CD14-positive monocyte (primary cell): ENCODE results near the gene TSPAN3. TPM values are rescaled to one million over a fixed set of nuclear protein-coding genes. Genes with fewer than 3 reads are reported as not detected.

Experiments
- DNase-seq, 3 donors: peaks; one replicate each; pipeline ENCODE4 v3.0.0-alpha.2; 2011 to 2022
- H2AFZ ChIP-seq: 2 replicates; pipeline ENCODE4 v1.6.0; 2012; ENCODE audit warnings: mild to moderate bottlenecking, low read depth, low read length, inconsistent platforms; ENCODE audit not compliant: insufficient read depth, poor library complexity, severe bottlenecking
- H3K27ac ChIP-seq, 2 donors: 1 replicate in 1 of 2; 2 replicates in 1 of 2; pipeline ENCODE4 v1.5.1; 2012 to 2013; ENCODE audit warnings: low read length in 2 of 2, control low read depth in 1 of 2, inconsistent platforms in 1 of 2, low read depth in 1 of 2, mild to moderate bottlenecking in 1 of 2
- H3K27me3 ChIP-seq, 2 donors: one replicate each; pipeline versions ENCODE4 v1.6.0 to v1.6.1; 2011 to 2013; ENCODE audit warnings: low read length in 2 of 2; ENCODE audit not compliant: control insufficient read depth in 2 of 2, insufficient read depth in 2 of 2
- H3K36me3 ChIP-seq, 2 donors: replicated peaks in 1 of 2; 1 replicate in 1 of 2; 2 replicates in 1 of 2; pipeline versions ENCODE4 v1.5.1 to v1.6.1; 2012 to 2013; ENCODE audit warnings: low read length in 2 of 2, control low read depth in 1 of 2, inconsistent platforms in 1 of 2, mild to moderate bottlenecking in 1 of 2; ENCODE audit not compliant: insufficient read depth in 2 of 2, control insufficient read depth in 1 of 2
- H3K4me1 ChIP-seq, 2 donors: 1 replicate in 1 of 2; 2 replicates in 1 of 2; pipeline versions ENCODE4 v1.5.1 to v1.6.1; 2012 to 2013; ENCODE audit warnings: low read length in 2 of 2, control low read depth in 1 of 2, inconsistent platforms in 1 of 2, mild to moderate bottlenecking in 1 of 2, moderate library complexity in 1 of 2; ENCODE audit not compliant: insufficient read depth in 2 of 2, control insufficient read depth in 1 of 2
- H3K4me2 ChIP-seq: replicated peaks from 2 replicates; pipeline ENCODE3; 2012; ENCODE audit warnings: low read length, moderate library complexity, mild to moderate bottlenecking; ENCODE audit not compliant: poor library complexity, severe bottlenecking; ENCODE audit errors: extremely low read depth
- H3K4me3 ChIP-seq, 3 experiments: fragments of 200-600 bp in 1 of 3; sonication (generic) in 1 of 3; replicated peaks in 1 of 3; 1 replicate in 2 of 3; 2 replicates in 1 of 3; pipeline ENCODE4 v1.5.1; 2011 to 2013; ENCODE audit warnings: low read length in 3 of 3, mild to moderate bottlenecking in 3 of 3, control low read depth in 2 of 3, low read depth in 2 of 3, inconsistent platforms in 1 of 3, moderate library complexity in 1 of 3
- H3K79me2 ChIP-seq: 2 replicates; pipeline ENCODE4 v1.6.0; 2012; ENCODE audit warnings: mild to moderate bottlenecking, control low read depth, inconsistent platforms, low read length, moderate library complexity; ENCODE audit not compliant: insufficient read depth
- H3K9ac ChIP-seq: 2 replicates; pipeline ENCODE4 v1.6.0; 2017; ENCODE audit warnings: low read length, mild to moderate bottlenecking; ENCODE audit not compliant: insufficient read depth, poor library complexity, severe bottlenecking
- H3K9me3 ChIP-seq, 2 donors: replicated peaks in 1 of 2; 1 replicate in 1 of 2; 2 replicates in 1 of 2; pipeline versions ENCODE4 v1.5.1 to v1.6.1; 2012 to 2013; ENCODE audit warnings: low read length in 2 of 2, control low read depth in 1 of 2; ENCODE audit not compliant: control insufficient read depth in 1 of 2, insufficient read depth in 1 of 2
- H4K20me1 ChIP-seq: 2 replicates; pipeline ENCODE4 v1.6.0; 2012; ENCODE audit warnings: mild to moderate bottlenecking, low read length, control low read depth, moderate library complexity; ENCODE audit not compliant: insufficient read depth
- H3K27ac Mint-ChIP-seq, 7 donors: one replicate each; pipeline ENCODE4 v1.8.0; 2020; ENCODE audit warnings: mild to moderate bottlenecking in 7 of 7, mixed read lengths in 7 of 7, moderate library complexity in 6 of 7, inconsistent platforms in 2 of 7
- H3K27me3 Mint-ChIP-seq, 3 donors: one replicate each; pipeline ENCODE4 v1.8.0; 2021 to 2022; ENCODE audit warnings: low read depth in 3 of 3, mild to moderate bottlenecking in 3 of 3, mixed read lengths in 3 of 3, moderate library complexity in 3 of 3, inconsistent platforms in 1 of 3
- H3K36me3 Mint-ChIP-seq, 2 donors: one replicate each; pipeline ENCODE4 v1.8.0; 2020; ENCODE audit warnings: mixed read lengths in 2 of 2, inconsistent platforms in 1 of 2, mild to moderate bottlenecking in 1 of 2
- H3K4me1 Mint-ChIP-seq: one replicate; pipeline ENCODE4 v1.8.0; 2020; ENCODE audit warnings: mild to moderate bottlenecking, mixed read lengths
- H3K4me3 Mint-ChIP-seq, 2 donors: one replicate each; pipeline ENCODE4 v1.8.0; 2020; ENCODE audit warnings: mild to moderate bottlenecking in 2 of 2, mixed read lengths in 2 of 2, moderate library complexity in 1 of 2
- H3K9me3 Mint-ChIP-seq, 7 donors: one replicate each; pipeline ENCODE4 v1.8.0; 2020 to 2022; ENCODE audit warnings: mixed read lengths in 7 of 7, mild to moderate bottlenecking in 6 of 7, moderate library complexity in 6 of 7, inconsistent platforms in 2 of 7
- WGBS: methylation state at CpG from one replicate; pipeline ENCODE4 v1.1.5; 2013; ENCODE audit warnings: missing lambda C conversion rate; ENCODE audit not compliant: insufficient coverage; 5-methylcytosine and 5-hydroxymethylcytosine counted together
- intact Hi-C, 2 donors: fragments of 100-400 bp; cut with micrococcal nuclease; formaldehyde crosslinking; loops; one replicate each; pipeline versions ENCODE4 v1.15.0 to v1.15.1; 2023
- polyA plus RNA-seq, 3 donors: library from polyadenylated mRNA; depleted of rRNA in 1 of 3; unstranded in 2 of 3; stranded (reverse) in 1 of 3; fragments of 300-500 nt in 2 of 3; fragments of >200 nt in 1 of 3; fragmentation: Illumina TruSeq in 2 of 3; gene quantifications; 1 replicate in 2 of 3; 2 replicates in 1 of 3; pipeline ENCODE4 v1.2.3, GENCODE V29; 2012 to 2021
- TF ChIP-seq, protein P1 (sequence below): fragments of 200-600 bp; IDR thresholded peaks from one replicate; pipeline ENCODE4 v1.8.0; 2022; ENCODE audit warnings: antibody characterized with exemption, mild to moderate bottlenecking

TSPAN3 gene
- polyA plus RNA-seq, 3 donors, result 26.0 to 68.0 (median 53.2) TPM

DNA sequence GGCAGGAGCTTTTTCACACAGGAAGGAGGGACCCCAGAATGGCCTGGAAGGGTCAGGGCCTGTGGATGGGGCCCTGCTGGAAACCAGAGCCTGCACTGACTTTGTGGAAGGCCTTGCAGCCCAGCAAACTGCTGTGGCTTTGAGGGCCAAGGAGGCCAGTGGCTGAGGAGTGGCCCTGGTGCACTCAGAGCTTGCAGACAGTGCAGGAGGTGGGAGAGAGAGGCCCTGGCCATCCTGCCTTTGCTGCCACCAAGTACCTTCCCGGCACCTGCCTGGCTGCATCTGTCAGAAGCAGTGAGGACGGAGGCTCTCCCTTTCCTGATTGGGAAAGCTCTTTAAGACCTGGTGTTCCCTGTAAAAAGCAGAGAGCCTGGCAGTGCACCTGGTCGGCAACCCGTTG is 69.6 kb downstream of the TSPAN3 start:
- peaks cover 100% of the 10 kb centered on the region for H4K20me1 ChIP-seq
- peak overlapping the region; percentile 81 to 99 (median 86) for H3K27ac Mint-ChIP-seq
- H3K9me3 ChIP-seq, result no peaks in the 10 kb centered on the region
- no peak for DNase-seq
- H3K4me1 Mint-ChIP-seq, result peaks cover 96% of the 10 kb centered on the region
- peaks cover 96 to 100% of the 10 kb centered on the region in 2 donors for H3K4me1 ChIP-seq
- peaks cover 33 to 57% of the 10 kb centered on the region in 2 donors for H3K36me3 Mint-ChIP-seq
- intact Hi-C loops, result no loop called here
- no peak overlapping the region for H2AFZ ChIP-seq
- WGBS, result 89% methylated on average over 3 of the region's 4 CpGs
- H3K9ac ChIP-seq, result no peak overlapping the region
- peaks cover 24 to 27% of the 10 kb centered on the region in 2 donors for H3K36me3 ChIP-seq
- H3K4me3 Mint-ChIP-seq, result peak overlapping the region in 1 of 2 donors; percentile 62
- H3K27ac ChIP-seq, result peak overlapping the region; percentile 87 to 91
- no peaks in the 10 kb centered on the region for H3K9me3 Mint-ChIP-seq
- H3K79me2 ChIP-seq, result peaks cover 100% of the 10 kb centered on the region
- H3K4me2 ChIP-seq, result peak overlapping the region; percentile 78
- no peaks in the 10 kb centered on the region for H3K27me3 ChIP-seq
- peak overlapping the region in 1 of 3 experiments; percentile 26 for H3K4me3 ChIP-seq
- TF ChIP-seq, protein P1, sequence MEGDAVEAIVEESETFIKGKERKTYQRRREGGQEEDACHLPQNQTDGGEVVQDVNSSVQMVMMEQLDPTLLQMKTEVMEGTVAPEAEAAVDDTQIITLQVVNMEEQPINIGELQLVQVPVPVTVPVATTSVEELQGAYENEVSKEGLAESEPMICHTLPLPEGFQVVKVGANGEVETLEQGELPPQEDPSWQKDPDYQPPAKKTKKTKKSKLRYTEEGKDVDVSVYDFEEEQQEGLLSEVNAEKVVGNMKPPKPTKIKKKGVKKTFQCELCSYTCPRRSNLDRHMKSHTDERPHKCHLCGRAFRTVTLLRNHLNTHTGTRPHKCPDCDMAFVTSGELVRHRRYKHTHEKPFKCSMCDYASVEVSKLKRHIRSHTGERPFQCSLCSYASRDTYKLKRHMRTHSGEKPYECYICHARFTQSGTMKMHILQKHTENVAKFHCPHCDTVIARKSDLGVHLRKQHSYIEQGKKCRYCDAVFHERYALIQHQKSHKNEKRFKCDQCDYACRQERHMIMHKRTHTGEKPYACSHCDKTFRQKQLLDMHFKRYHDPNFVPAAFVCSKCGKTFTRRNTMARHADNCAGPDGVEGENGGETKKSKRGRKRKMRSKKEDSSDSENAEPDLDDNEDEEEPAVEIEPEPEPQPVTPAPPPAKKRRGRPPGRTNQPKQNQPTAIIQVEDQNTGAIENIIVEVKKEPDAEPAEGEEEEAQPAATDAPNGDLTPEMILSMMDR, result no peak
- H3K27me3 Mint-ChIP-seq, result peaks cover 0 to 3% (median 0%) of the 10 kb centered on the region in 3 donors

DNA sequence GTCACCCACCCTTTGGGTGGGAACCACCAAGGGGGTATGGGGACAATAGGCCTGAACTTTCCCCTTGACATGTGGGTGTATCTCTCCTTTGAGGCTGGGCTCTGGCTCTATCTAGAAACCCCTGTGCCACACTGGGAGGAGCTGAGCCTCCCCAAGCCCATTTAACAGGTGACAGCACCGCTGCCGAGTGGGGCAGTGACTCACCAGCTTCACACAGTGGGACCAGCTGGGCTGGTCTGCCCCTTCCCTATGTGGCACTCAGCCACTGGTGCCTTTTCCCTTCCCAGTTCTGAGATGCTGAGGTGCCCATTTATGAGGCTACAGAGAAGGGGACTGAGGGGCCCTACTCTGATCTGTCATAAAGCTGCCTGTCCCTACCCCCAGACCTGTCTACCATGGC is 70.9 kb downstream of the TSPAN3 start:
- no peaks in the 10 kb centered on the region for H3K9me3 Mint-ChIP-seq
- peak overlapping the region in 1 of 2 donors; percentile 35 for H3K4me3 Mint-ChIP-seq
- H3K36me3 Mint-ChIP-seq, result peaks cover 33 to 59% of the 10 kb centered on the region in 2 donors
- intact Hi-C loops, result loop anchor here in 1 of 2 donors (10.0 kb wide), 1 partner anchor 65 kb away; no protein-coding TSS in a partner anchor
- Histone ChIP-seq H2AFZ (no peak overlapping the region), H3K4me1 (peaks cover 96 to 99% of the 10 kb centered on the region in 2 donors), H3K4me3 (peak overlapping the region in 1 of 3 experiments; percentile 35), H4K20me1 (peaks cover 97% of the 10 kb centered on the region), H3K4me2 (peak overlapping the region; percentile 35), H3K27me3 (no peaks in the 10 kb centered on the region), H3K27ac (peak overlapping the region; percentile 33 to 91), H3K79me2 (peaks cover 100% of the 10 kb centered on the region), H3K9me3 (no peaks in the 10 kb centered on the region), H3K9ac (no peak overlapping the region), H3K36me3 (peaks cover 24 to 27% of the 10 kb centered on the region in 2 donors)
- TF ChIP-seq, protein P1, result no peak
- WGBS, result 22% methylated on average over 2 of the region's 2 CpGs
- peak overlapping the region; percentile 76 to 99 (median 85) for H3K27ac Mint-ChIP-seq
- peaks cover 95% of the 10 kb centered on the region for H3K4me1 Mint-ChIP-seq
- H3K27me3 Mint-ChIP-seq, result peaks cover 0 to 3% (median 0%) of the 10 kb centered on the region in 3 donors
- peak in 2 of 3 donors; percentile 44 to 58 for DNase-seq
